ENCODE data around the gene CRYZL1. TPM values are rescaled to one million over a fixed set of nuclear protein-coding genes. Genes with fewer than 3 reads are reported as not detected.

CRYZL1 gene
- total RNA-seq, 1 experiment from 2014 or later: 43.0 TPM

GRCh38 chr21:33668620-33669019 lies 27.1 kb upstream of the CRYZL1 start:
- Histone ChIP-seq H3K9ac (ENCODE audit: low read length) (no peak overlapping the region), H3K4me3 (replicated peaks in 1 of 2; ENCODE audit: low read depth in 1 of 2, low read length in 2 of 2) (no peak overlapping the region), H3K27me3 (ENCODE audit: insufficient read depth, low read length) (no peaks in the 10 kb centered on the region), H3K27ac (ENCODE audit: low read depth, low read length) (no peak overlapping the region), H4K20me1 (ENCODE audit: insufficient read depth) (no peaks in the 10 kb centered on the region), H3K36me3 (ENCODE audit: control insufficient read depth in 1 of 2, insufficient read depth in 2 of 2, low read length in 2 of 2) (no peaks in the 10 kb centered on the region), H3K9me3 (ENCODE audit: control insufficient read depth in 1 of 2, insufficient read depth in 1 of 2, low read depth in 1 of 2, low read length in 2 of 2) (no peaks in the 10 kb centered on the region), H3K4me1 (ENCODE audit: control insufficient read depth in 1 of 2, insufficient read depth in 2 of 2, low read length in 2 of 2) (peaks cover 3 to 11% of the 10 kb centered on the region in 2 experiments; a peak in 3 of 4 replicates), H3K4me2 (ENCODE audit: low read length) (no peak overlapping the region), H2AFZ (ENCODE audit: low read depth, low read length, poor library complexity, severe bottlenecking) (no peak overlapping the region), H3K79me2 (ENCODE audit: insufficient read depth, low read length) (peaks cover 61% of the 10 kb centered on the region), H3K9me2 (ENCODE audit: insufficient read depth) (no peaks in the 10 kb centered on the region)
- intact Hi-C loops (cut with micrococcal nuclease): no loop called here
- RAD21 ChIA-PET (ENCODE audit: low non-redundant PET in 1 of 2, low total read pairs in 2 of 2, uncharacterized antibody in 2 of 2, unreplicated experiment in 2 of 2): no interaction called here
- DNase-seq (ENCODE audit: low read depth, low spot score) (no peak), ATAC-seq (no peak)
- POLR2A ChIA-PET: no interaction called here
- no peak for TF ChIP-seq MAX (IDR thresholded peaks at IDR 0.05)
- no peak for TF ChIP-seq ATF3 (IDR thresholded peaks at IDR 0.05)
- no peak for TF ChIP-seq YY1 (IDR thresholded peaks at IDR 0.05; ENCODE audit: extremely low read depth, insufficient replicate concordance, low read depth, low read length)
- TF ChIP-seq JUND (IDR thresholded peaks at IDR 0.05): no peak
- no peak for TF ChIP-seq TCF7L2 (IDR thresholded peaks at IDR 0.05; ENCODE audit: borderline replicate concordance, extremely low read depth, insufficient read depth, insufficient read length)
- TF ChIP-seq ZFX (IDR thresholded peaks at IDR 0.05): no peak
- no peak for TF ChIP-seq POLR2A (IDR thresholded peaks at IDR 0.05; ENCODE audit: borderline replicate concordance, extremely low read depth, insufficient read depth, insufficient read length)
- no peak for TF ChIP-seq CEBPB (IDR thresholded peaks at IDR 0.05; ENCODE audit: low read depth)
- no peak for TF ChIP-seq ELF1 (IDR thresholded peaks at IDR 0.05; ENCODE audit: borderline replicate concordance, low read depth)
- TF ChIP-seq EGR1 (IDR thresholded peaks at IDR 0.05; ENCODE audit: low read depth): no peak
- no peak for TF ChIP-seq RAD21 (IDR thresholded peaks at IDR 0.05; ENCODE audit: low read depth)
- no peak for TF ChIP-seq CBX3 (IDR thresholded peaks at IDR 0.05; ENCODE audit: low read depth)
- TF ChIP-seq POLR2AphosphoS5 (IDR thresholded peaks at IDR 0.05; ENCODE audit: low read depth, low read length): no peak
- CTCF ChIA-PET: no interaction called here
- no TSS peak for BruUV-seq (replicated peaks)

- no peak overlapping the region for H3K27ac ChIP-seq (ENCODE audit: low read depth, low read length)
- H3K36me3 ChIP-seq (ENCODE audit: control insufficient read depth in 1 of 2, insufficient read depth in 2 of 2, low read length in 2 of 2): no peaks in the 10 kb centered on the region
- peaks cover 3 to 11% of the 10 kb centered on the region in 2 experiments; a peak in 3 of 4 replicates for H3K4me1 ChIP-seq (ENCODE audit: control insufficient read depth in 1 of 2, insufficient read depth in 2 of 2, low read length in 2 of 2)
- intact Hi-C loops (cut with micrococcal nuclease): no loop called here
- ChIA-PET RAD21 (ENCODE audit: low non-redundant PET in 1 of 2, low total read pairs in 2 of 2, uncharacterized antibody in 2 of 2, unreplicated experiment in 2 of 2) (no interaction called here), CTCF (no interaction called here), POLR2A (no interaction called here)
- no peaks in the 10 kb centered on the region for H3K9me2 ChIP-seq (ENCODE audit: insufficient read depth)
- H3K79me2 ChIP-seq (ENCODE audit: insufficient read depth, low read length): peaks cover 60% of the 10 kb centered on the region
- BruUV-seq (replicated peaks): no TSS peak
- H3K27me3 ChIP-seq (ENCODE audit: insufficient read depth, low read length): no peaks in the 10 kb centered on the region
- DNase-seq (ENCODE audit: low read depth, low spot score) (no peak), ATAC-seq (no peak)
- no peaks in the 10 kb centered on the region for H4K20me1 ChIP-seq (ENCODE audit: insufficient read depth)
- H3K4me3 ChIP-seq (replicated peaks in 1 of 2; ENCODE audit: low read depth in 1 of 2, low read length in 2 of 2): no peak overlapping the region
- no peak overlapping the region for H3K4me2 ChIP-seq (ENCODE audit: low read length)
- no peaks in the 10 kb centered on the region for H3K9me3 ChIP-seq (ENCODE audit: control insufficient read depth in 1 of 2, insufficient read depth in 1 of 2, low read depth in 1 of 2, low read length in 2 of 2)
- no peak overlapping the region for H3K9ac ChIP-seq (ENCODE audit: low read length)
- no peak overlapping the region for H2AFZ ChIP-seq (ENCODE audit: low read depth, low read length, poor library complexity, severe bottlenecking)
- TF ChIP-seq EGR1 (IDR thresholded peaks at IDR 0.05; ENCODE audit: low read depth) (no peak), RAD21 (IDR thresholded peaks at IDR 0.05; ENCODE audit: low read depth) (no peak), YY1 (IDR thresholded peaks at IDR 0.05; ENCODE audit: extremely low read depth, insufficient replicate concordance, low read depth, low read length) (no peak), REST (IDR thresholded peaks at IDR 0.05; ENCODE audit: low read depth) (no peak), CTCF (IDR thresholded peaks at IDR 0.05 in 2 of 3, conservative IDR thresholded peaks at IDR 0.05 in 1 of 3; ENCODE audit: borderline replicate concordance in 1 of 3, insufficient read depth in 1 of 3, low read depth in 2 of 3, low read length in 2 of 3) (no peak), CBX3 (IDR thresholded peaks at IDR 0.05; ENCODE audit: low read depth) (no peak), EZH2 (IDR thresholded peaks at IDR 0.05) (no peak), SP1 (IDR thresholded peaks at IDR 0.05; ENCODE audit: low read depth) (no peak), CEBPB (IDR thresholded peaks at IDR 0.05; ENCODE audit: low read depth) (no peak)
Measured at GRCh38 chr21:33668180-33668579, 26.6 kb upstream of the CRYZL1 start.

All from HCT116 (cell line).